GM12872 (cell line): ENCODE data around the gene CDT1.

Experiments
- CTCF ChIP-seq: IDR thresholded peaks from 3 replicates; pipeline ENCODE4 v1.5.1; 2011; ENCODE audit warnings: low read depth, mild to moderate bottlenecking, low read length, moderate library complexity; ENCODE audit not compliant: insufficient read depth

CDT1 gene

GRCh38 chr16:88857728-88858339 is 54.2 kb downstream of the CDT1 start:
- TF ChIP-seq CTCF, result peak; percentile 87
